Right lobe of liver (tissue), 6 donors: ENCODE measurements around the gene TWNK. TPM values are rescaled to one million over a fixed set of nuclear protein-coding genes. Genes with fewer than 3 reads are reported as not detected.
A peak's percentile ranks its signal among the peaks of the same experiment; 100 is the strongest.
"Not testable (repeated sequence)": the region's sequence is repeated elsewhere in the genome, so short reads cannot be mapped to it uniquely, and the experiment has no call there.

Experiments used
- ATAC-seq, 4 donors: fragments of 200-7000 bp; cut with Tn5 transposase; one replicate each; pipeline ENCODE4 v1.9.1; 2020; ENCODE audit warnings: mild to moderate bottlenecking in 4 of 4, moderate library complexity in 4 of 4
- DNase-seq, 3 donors: peaks; one replicate each; pipeline ENCODE4 v3.0.0-alpha.2; 2020
- H3K27ac ChIP-seq, 3 donors: fragments of 200-600 bp; one replicate each; pipeline ENCODE4 v1.8.0; 2022
- H3K27me3 ChIP-seq, 2 donors: fragments of 200-600 bp; one replicate each; pipeline ENCODE4 v1.8.0; 2022
- H3K36me3 ChIP-seq, 4 donors: fragments of 200-600 bp; sonication (generic) in 1 of 4; one replicate each; pipeline versions ENCODE4 v1.5.1 to v1.8.0; 2017 to 2022; ENCODE audit warnings: control low read depth in 1 of 4
- H3K4me1 ChIP-seq, 4 donors: fragments of 200-600 bp; sonication (generic) in 1 of 4; one replicate each; pipeline versions ENCODE4 v1.5.1 to v1.8.0; 2017 to 2022; ENCODE audit warnings: control low read depth in 1 of 4
- H3K4me3 ChIP-seq, 3 donors: fragments of 200-600 bp; one replicate each; pipeline ENCODE4 v1.8.0; 2022
- H3K9me3 ChIP-seq, 4 donors: fragments of 200-600 bp; sonication (generic) in 1 of 4; one replicate each; pipeline versions ENCODE4 v1.5.1 to v1.8.0; 2017 to 2022; ENCODE audit warnings: control low read depth in 1 of 4
- CTCF ChIP-seq, 4 donors: fragments of 200-600 bp in 3 of 4; fragments of 450-650 bp in 1 of 4; IDR thresholded peaks; one replicate each; pipeline versions ENCODE4 v1.5.1 to v1.8.0; 2016 to 2022; ENCODE audit warnings: antibody characterized with exemption in 4 of 4, mild to moderate bottlenecking in 2 of 4
- POLR2A ChIP-seq: fragments of 450-650 bp; IDR thresholded peaks from one replicate; pipeline ENCODE4 v1.6.1; 2017; ENCODE audit warnings: antibody characterized with exemption, mild to moderate bottlenecking
- WGBS: methylation state at CpG from one replicate; pipeline ENCODE4 v1.1.6; 2018; ENCODE audit warnings: low coverage, low lambda C conversion rate; ENCODE audit not compliant: insufficient coverage; ENCODE audit errors: missing lambda C conversion rate; 5-methylcytosine and 5-hydroxymethylcytosine counted together
- intact Hi-C, 2 donors: fragments of 100-400 bp; cut with DNase I; formaldehyde crosslinking; loops; one replicate each; pipeline versions ENCODE4 v1.11.2 to v1.14.1; 2022
- total RNA-seq, 6 experiments: library from RNA; depleted of rRNA in 2 of 6; stranded (reverse); fragments of >200 nt in 2 of 6; fragmentation: NEBNext Ultra II Directional in 3 of 6; extraction: Animal tissue kit (Norgen Biotek cat#: 25700) in 3 of 6; gene quantifications; one replicate each; pipeline versions ENCODE4 v1.1.0 to v1.2.4, GENCODE V29; 2016 to 2023
- donor health status: DM: no; HTN: yes; CAD: no.
- donor health status: DM: no; HTN: no; CAD: no.
- donor health status: DM: no; HTN: no; CAD: no.
- donor health status: DM: no; HTN: yes; CAD: no.
- donor health status: DM: no; HTN: yes; CAD: no.

Gene TWNK
- total RNA-seq, 6 experiments from 2014 or later, result 2.9 to 8.4 (median 4.6) TPM

- H3K36me3 ChIP-seq, result peaks cover 0 to 24% (median 4%) of the 10 kb centered on the region in 4 donors
Observed at GRCh38 chr10:100970914-100971811, 16.2 kb upstream of the TWNK start.

GRCh38 chr10:100972115-100972903, 15.0 kb upstream of the TWNK start:
- DNase-seq (peak in 1 of 3 donors; percentile 42), ATAC-seq (no peak)
- no peaks in the 10 kb centered on the region for H3K9me3 ChIP-seq
- TF ChIP-seq POLR2A, result no peak
- peak overlapping the region in 2 of 3 donors; percentile 21 to 97 for H3K4me3 ChIP-seq
- WGBS, result 57% methylated on average over 9 of the region's 13 CpGs
- H3K36me3 ChIP-seq, result peaks cover 0 to 29% (median 3%) of the 10 kb centered on the region in 4 donors
- intact Hi-C loops, result no loop called here
- H3K4me1 ChIP-seq, result peaks cover 0 to 27% (median 11%) of the 10 kb centered on the region in 4 donors
- H3K27ac ChIP-seq, result peak overlapping the region in 1 of 3 donors; percentile 65
- H3K27me3 ChIP-seq, result no peaks in the 10 kb centered on the region

More at GRCh38 chr10:100970914-100971811, 16.2 kb upstream of the TWNK start:
- ATAC-seq (peak; percentile 76 to 84 (median 80)), DNase-seq (peak; percentile 65 to 91 (median 89))
- Histone ChIP-seq H3K27me3 (no peaks in the 10 kb centered on the region), H3K27ac (peak overlapping the region in 2 of 3 donors; percentile 2 to 65), H3K4me3 (peak overlapping the region; percentile 60 to 97 (median 90)), H3K9me3 (no peaks in the 10 kb centered on the region), H3K4me1 (peaks cover 0 to 27% (median 11%) of the 10 kb centered on the region in 4 donors)
- intact Hi-C loops, result no loop called here
- TF ChIP-seq POLR2A (no peak), CTCF (IDR thresholded peaks at IDR 0.05) (peak in 3 of 4 donors; percentile 6 to 30 (median 17))
- WGBS, result 20% methylated on average over 2 of the region's 4 CpGs

GRCh38 chr10:100972904-100973535, 14.3 kb upstream of the TWNK start:
- intact Hi-C loops, result no loop called here
- Histone ChIP-seq H3K27me3 (no peaks in the 10 kb centered on the region), H3K4me3 (no peak overlapping the region), H3K27ac (no peak overlapping the region), H3K4me1 (peaks cover 0 to 24% (median 11%) of the 10 kb centered on the region in 4 donors), H3K36me3 (peaks cover 0 to 36% (median 6%) of the 10 kb centered on the region in 4 donors), H3K9me3 (no peaks in the 10 kb centered on the region)
- peak in 1 of 3 donors; percentile 43 for DNase-seq
- no peak for ATAC-seq
- 94% methylated on average over 3 of the region's 6 CpGs for WGBS
- TF ChIP-seq CTCF (IDR thresholded peaks at IDR 0.05) (no peak), POLR2A (no peak)

GRCh38 chr10:100975397-100975796, 11.9 kb upstream of the TWNK start:
- not testable (repeated sequence) for ATAC-seq

GRCh38 chr10:100976906-100977305, 10.4 kb upstream of the TWNK start:
- no peak for ATAC-seq
- Histone ChIP-seq H3K27ac (no peak overlapping the region), H3K9me3 (no peaks in the 10 kb centered on the region), H3K4me3 (no peak overlapping the region), H3K27me3 (no peaks in the 10 kb centered on the region), H3K36me3 (peaks cover 0 to 75% (median 22%) of the 10 kb centered on the region in 4 donors), H3K4me1 (peaks cover 0 to 11% (median 7%) of the 10 kb centered on the region in 4 donors)
- peak in 1 of 3 donors; percentile 16 for DNase-seq
- intact Hi-C loops, result no loop called here
- TF ChIP-seq POLR2A (no peak), CTCF (IDR thresholded peaks at IDR 0.05) (no peak)
- 87% methylated on average over 3 of the region's 3 CpGs for WGBS

More at GRCh38 chr10:100975397-100975796, 11.9 kb upstream of the TWNK start:
- DNase-seq, result peak in 1 of 3 donors; percentile 9
- intact Hi-C loops, H3K27me3 ChIP-seq, H3K4me3 ChIP-seq, H3K27ac ChIP-seq, H3K9me3 ChIP-seq: not testable (repeated sequence)
- peaks cover 0 to 16% (median 9%) of the 10 kb centered on the region in 4 donors for H3K4me1 ChIP-seq
- H3K36me3 ChIP-seq, result peaks cover 0 to 60% (median 17%) of the 10 kb centered on the region in 4 donors
- WGBS, result 69% methylated on average over 7 of the region's 8 CpGs
